Measurements from ENCODE around the gene LMTK2.

DNA sequence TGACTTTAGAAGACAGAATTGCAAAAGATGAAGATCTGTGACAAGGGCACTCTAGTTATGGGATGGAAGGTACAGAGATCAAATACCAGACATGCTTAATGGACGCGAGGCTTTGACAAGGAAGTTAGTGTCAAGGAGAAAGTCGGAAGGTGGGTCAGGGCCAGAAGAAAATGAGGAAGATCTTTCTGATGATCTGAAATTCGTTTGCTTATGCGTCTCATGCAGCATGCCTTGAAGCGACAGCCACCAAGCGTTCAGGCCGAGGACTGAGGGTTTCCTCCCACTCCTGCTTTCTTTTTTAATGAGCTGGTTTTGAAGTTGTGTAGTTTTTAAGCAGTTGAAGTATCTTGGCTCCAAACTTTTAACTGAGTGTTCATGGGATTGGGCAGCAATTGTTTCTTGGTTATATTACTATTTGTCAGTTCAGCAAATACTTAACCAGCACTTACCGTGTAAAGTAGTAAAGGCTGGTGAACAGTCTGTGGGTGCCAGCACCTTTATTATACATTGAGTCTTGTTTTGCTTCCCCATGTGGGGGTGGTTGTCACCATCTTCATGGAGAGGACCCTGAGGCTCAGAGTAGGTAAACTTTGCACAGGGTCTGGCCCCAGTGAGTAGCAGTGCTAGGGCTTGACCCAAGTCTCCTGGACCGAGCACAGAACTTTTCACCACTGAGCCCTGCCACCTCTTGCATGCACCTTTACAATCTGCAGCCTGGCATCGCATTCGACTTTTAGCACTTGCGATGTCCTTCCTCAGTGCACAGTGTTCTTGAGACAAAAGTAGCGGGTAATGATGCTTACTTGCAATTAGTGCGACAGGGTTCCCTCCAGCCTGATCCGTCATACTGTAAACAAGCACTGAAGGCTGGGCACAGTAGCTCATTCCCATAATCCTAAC is 90.3 kb downstream of the LMTK2 start:
- TF ChIP-seq, protein P1, sequence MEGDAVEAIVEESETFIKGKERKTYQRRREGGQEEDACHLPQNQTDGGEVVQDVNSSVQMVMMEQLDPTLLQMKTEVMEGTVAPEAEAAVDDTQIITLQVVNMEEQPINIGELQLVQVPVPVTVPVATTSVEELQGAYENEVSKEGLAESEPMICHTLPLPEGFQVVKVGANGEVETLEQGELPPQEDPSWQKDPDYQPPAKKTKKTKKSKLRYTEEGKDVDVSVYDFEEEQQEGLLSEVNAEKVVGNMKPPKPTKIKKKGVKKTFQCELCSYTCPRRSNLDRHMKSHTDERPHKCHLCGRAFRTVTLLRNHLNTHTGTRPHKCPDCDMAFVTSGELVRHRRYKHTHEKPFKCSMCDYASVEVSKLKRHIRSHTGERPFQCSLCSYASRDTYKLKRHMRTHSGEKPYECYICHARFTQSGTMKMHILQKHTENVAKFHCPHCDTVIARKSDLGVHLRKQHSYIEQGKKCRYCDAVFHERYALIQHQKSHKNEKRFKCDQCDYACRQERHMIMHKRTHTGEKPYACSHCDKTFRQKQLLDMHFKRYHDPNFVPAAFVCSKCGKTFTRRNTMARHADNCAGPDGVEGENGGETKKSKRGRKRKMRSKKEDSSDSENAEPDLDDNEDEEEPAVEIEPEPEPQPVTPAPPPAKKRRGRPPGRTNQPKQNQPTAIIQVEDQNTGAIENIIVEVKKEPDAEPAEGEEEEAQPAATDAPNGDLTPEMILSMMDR (IDR thresholded peaks at IDR 0.05; ENCODE audit: borderline replicate concordance, extremely low read depth, low read length, poor library complexity, severe bottlenecking) = no peak
- TF ChIP-seq EZH2 (IDR thresholded peaks at IDR 0.05; ENCODE audit: borderline replicate concordance, low read depth, low read length, severe bottlenecking) = no peak
